ENCODE data around the gene ST3GAL4. TPM values are rescaled to one million over a fixed set of nuclear protein-coding genes. Genes with fewer than 3 reads are reported as not detected.
A peak's percentile ranks its signal among the peaks of the same experiment; 100 is the strongest.

The ST3GAL4 gene
- total and polyA plus RNA-seq, 2 of the 8 experiments (the other 6 are each of a cell fraction or from before 2014, with no cell fraction given) = 15.6 to 20.0 TPM

GRCh38 chr11:126307706-126308105, 47.8 kb upstream of the ST3GAL4 start:
- Histone ChIP-seq H3K4me1 (replicated peaks in 1 of 4; ENCODE audit: control insufficient read depth in 3 of 4, insufficient read depth in 4 of 4, low read length in 3 of 4) (peaks cover 0 to 5% (median 2%) of the 10 kb centered on the region in 4 experiments; a peak in 4 of 7 replicates), H3K27me3 (replicated peaks in 1 of 4; ENCODE audit: control insufficient read depth in 3 of 4, extremely low read depth in 1 of 4, insufficient read depth in 3 of 4, low read length in 3 of 4) (no peaks in the 10 kb centered on the region), H3K4me3 (ENCODE audit: extremely low read depth in 1 of 4, insufficient read depth in 2 of 4, low read depth in 3 of 4, low read length in 4 of 4) (no peak overlapping the region), H3K23me2 (ENCODE audit: low read depth, low read length) (peaks cover 3% of the 10 kb centered on the region), H3K9me3 (ENCODE audit: insufficient read depth in 2 of 2, low read depth in 1 of 2, low read length in 1 of 2) (no peaks in the 10 kb centered on the region), H3K4ac (replicated peaks; ENCODE audit: insufficient read length, low read depth, low read length) (no peak overlapping the region), H2BK15ac (ENCODE audit: low read length) (no peak overlapping the region), H3K56ac (replicated peaks; ENCODE audit: insufficient read length, low read depth, low read length) (no peak overlapping the region), H3K23ac (ENCODE audit: insufficient read length) (no peak overlapping the region), H4K91ac (replicated peaks; ENCODE audit: insufficient read length, low read length) (no peak overlapping the region), H2BK20ac (ENCODE audit: low read length) (no peak overlapping the region), H3K27ac (ENCODE audit: low read depth, low read length) (no peak overlapping the region), H3K79me1 (ENCODE audit: low read depth, low read length) (peaks cover 2% of the 10 kb centered on the region; the same call in 1 of the 2 replicates), H2BK12ac (ENCODE audit: low read depth, low read length) (no peak overlapping the region), H3K36me3 (ENCODE audit: control insufficient read depth in 2 of 4, insufficient read depth in 4 of 4, low read length in 3 of 4) (peaks cover 0 to 3% (median 2%) of the 10 kb centered on the region in 4 experiments; a peak in 2 of 8 replicates), H4K8ac (ENCODE audit: extremely low read depth, insufficient read depth, low read length) (no peak overlapping the region), H4K5ac (ENCODE audit: insufficient read length, low read depth, low read length) (no peak overlapping the region), H2AK5ac (ENCODE audit: low read depth, low read length) (no peak overlapping the region), H4K20me1 (replicated peaks in 1 of 2; ENCODE audit: control insufficient read depth in 1 of 2, insufficient read depth in 2 of 2, low read length in 2 of 2) (peaks cover 0 to 1% of the 10 kb centered on the region in 2 experiments), H3K4me2 (ENCODE audit: insufficient read depth in 1 of 2, low read depth in 2 of 2, low read length in 2 of 2) (no peak overlapping the region), H2AFZ (ENCODE audit: low read length) (no peak overlapping the region), H3K9ac (replicated peaks in 1 of 4; ENCODE audit: extremely low read depth in 1 of 4, low read depth in 3 of 4, low read length in 3 of 4) (no peak overlapping the region), H3K18ac (ENCODE audit: extremely low read depth, low read length) (no peak overlapping the region), H2BK5ac (ENCODE audit: low read depth, low read length) (no peak overlapping the region), H2BK120ac (replicated peaks; ENCODE audit: low read depth, low read length) (no peak overlapping the region), H3K79me2 (ENCODE audit: control insufficient read depth in 1 of 2, insufficient read depth in 2 of 2, low read length in 2 of 2) (peaks cover 0 to 10% of the 10 kb centered on the region in 2 experiments; a peak in 2 of 4 replicates), H3K14ac (ENCODE audit: insufficient read length) (no peak overlapping the region)
- DNase-seq (ENCODE audit: low read depth in 1 of 2, low spot score in 2 of 2) (peak in 1 of 2 experiments; percentile 59), FAIRE-seq (peak; percentile 48)
- POLR2A ChIA-PET (ENCODE audit: partially characterized antibody) = interaction anchor here (0.7 to 0.9 kb wide), 2 partner anchors 23 to 38 kb away, joined by 3 to 5 read pairs; no protein-coding TSS in a partner anchor
- WGBS, 2 experiments (ENCODE audit: extremely low coverage in 1 of 2, insufficient coverage in 1 of 2, insufficient read length in 1 of 2, insufficient replicate concordance in 2 of 2, low coverage in 1 of 2, low lambda C conversion rate in 2 of 2, missing lambda C conversion rate in 1 of 2) = 60% methylated on average over 5 of the region's 5 CpGs; no CpG with 5 or more reads in 1 of the 2 experiments
- CTCF ChIA-PET (ENCODE audit: partially characterized antibody) = interaction anchor here (0.6 to 4.8 kb wide), 15 partner anchors 9 to 591 kb away, joined by 3 to 24 read pairs (median 4); no protein-coding TSS in a partner anchor
- TF ChIP-seq NRF1 (IDR thresholded peaks at IDR 0.05; ENCODE audit: low read depth, low read length) = no peak
- TF ChIP-seq RAD21 (IDR thresholded peaks at IDR 0.05 in 1 of 2, conservative IDR thresholded peaks at IDR 0.05 in 1 of 2; ENCODE audit: low read depth in 2 of 2, low read length in 2 of 2) = peak; percentile 55 to 70
- TF ChIP-seq, protein P1, sequence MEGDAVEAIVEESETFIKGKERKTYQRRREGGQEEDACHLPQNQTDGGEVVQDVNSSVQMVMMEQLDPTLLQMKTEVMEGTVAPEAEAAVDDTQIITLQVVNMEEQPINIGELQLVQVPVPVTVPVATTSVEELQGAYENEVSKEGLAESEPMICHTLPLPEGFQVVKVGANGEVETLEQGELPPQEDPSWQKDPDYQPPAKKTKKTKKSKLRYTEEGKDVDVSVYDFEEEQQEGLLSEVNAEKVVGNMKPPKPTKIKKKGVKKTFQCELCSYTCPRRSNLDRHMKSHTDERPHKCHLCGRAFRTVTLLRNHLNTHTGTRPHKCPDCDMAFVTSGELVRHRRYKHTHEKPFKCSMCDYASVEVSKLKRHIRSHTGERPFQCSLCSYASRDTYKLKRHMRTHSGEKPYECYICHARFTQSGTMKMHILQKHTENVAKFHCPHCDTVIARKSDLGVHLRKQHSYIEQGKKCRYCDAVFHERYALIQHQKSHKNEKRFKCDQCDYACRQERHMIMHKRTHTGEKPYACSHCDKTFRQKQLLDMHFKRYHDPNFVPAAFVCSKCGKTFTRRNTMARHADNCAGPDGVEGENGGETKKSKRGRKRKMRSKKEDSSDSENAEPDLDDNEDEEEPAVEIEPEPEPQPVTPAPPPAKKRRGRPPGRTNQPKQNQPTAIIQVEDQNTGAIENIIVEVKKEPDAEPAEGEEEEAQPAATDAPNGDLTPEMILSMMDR (IDR thresholded peaks at IDR 0.05; ENCODE audit: control extremely low read depth in 1 of 3, insufficient read depth in 1 of 3, low read depth in 1 of 3, low read length in 3 of 3) = peak; percentile 13 to 70 (median 58)
- no peak for TF ChIP-seq CEBPB (IDR thresholded peaks at IDR 0.05; ENCODE audit: low read depth, low read length)
